ENCODE results near the gene ENOPH1. TPM values are rescaled to one million over a fixed set of nuclear protein-coding genes. Genes with fewer than 3 reads are reported as not detected.
"Not testable (repeated sequence)": the region's sequence is repeated elsewhere in the genome, so short reads cannot be mapped to it uniquely, and the experiment has no call there.

Gene ENOPH1
- total RNA-seq, 2 experiments from 2014 or later: 35.4 to 36.1 TPM

DNA sequence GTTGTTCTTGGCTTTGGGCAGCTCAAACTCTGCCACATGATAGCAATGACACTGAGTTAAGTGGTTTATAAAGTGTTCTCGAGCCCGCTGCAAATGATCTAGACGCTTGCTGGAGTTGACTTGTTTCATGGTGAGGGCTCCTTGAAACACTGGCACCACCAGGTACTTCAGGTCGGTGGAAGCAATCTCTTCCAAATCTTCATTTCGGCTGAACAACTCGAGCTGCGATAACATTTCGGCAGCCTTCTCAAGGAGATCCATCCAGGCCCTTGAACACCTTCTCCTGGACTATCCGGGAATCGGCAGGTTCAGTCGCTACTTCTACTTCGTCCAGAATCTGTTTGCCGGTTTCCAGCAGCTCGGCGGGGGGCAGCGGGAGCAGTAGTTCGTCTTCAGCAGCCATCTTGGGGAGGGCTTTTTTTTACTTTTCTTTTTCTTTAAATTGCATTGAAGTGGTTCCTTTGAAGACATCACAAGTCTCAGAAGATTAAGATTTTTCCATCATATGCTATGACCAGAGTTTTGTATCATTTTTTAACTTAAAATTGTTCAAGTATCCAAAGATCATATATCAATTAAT lies 28.1 kb upstream of the ENOPH1 start:
- Mint-ChIP-seq H3K27me3 (peaks cover 8% of the 10 kb centered on the region), H3K9me3 (no peaks in the 10 kb centered on the region), H3K36me3 (ENCODE audit: low read depth) (no peaks in the 10 kb centered on the region), H3K27ac (no peak overlapping the region), H3K4me3 (no peak overlapping the region), H3K4me1 (no peaks in the 10 kb centered on the region)
- ChIA-PET CTCF (no interaction called here), POLR2A (no interaction called here)
- DNase-seq: no peak

DNA sequence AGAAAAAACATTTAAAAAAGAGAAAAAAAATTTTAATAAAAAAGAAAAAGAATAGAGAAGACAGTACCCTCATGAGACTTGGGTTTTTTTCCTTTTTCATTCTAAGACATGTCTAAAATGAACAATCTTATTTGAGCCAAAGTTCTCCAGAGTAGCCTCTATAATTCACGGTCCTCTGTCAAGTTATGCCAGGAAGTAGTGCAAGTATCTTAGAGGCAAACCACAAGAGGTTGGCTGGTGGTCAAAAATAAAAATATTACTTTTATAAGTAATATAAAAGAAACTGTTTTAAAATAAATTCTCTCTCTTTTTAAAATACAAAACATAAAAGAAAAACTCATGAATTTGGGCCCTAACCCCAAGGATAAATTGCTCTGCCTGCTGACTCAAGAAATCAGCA lies 26.7 kb upstream of the ENOPH1 start:
- Mint-ChIP-seq H3K4me1 (no peaks in the 10 kb centered on the region), H3K27me3 (peaks cover 6% of the 10 kb centered on the region), H3K27ac (no peak overlapping the region), H3K9me3 (no peaks in the 10 kb centered on the region), H3K36me3 (ENCODE audit: low read depth) (no peaks in the 10 kb centered on the region), H3K4me3 (no peak overlapping the region)
- DNase-seq: no peak
- ChIA-PET CTCF (no interaction called here), POLR2A (no interaction called here)

DNA sequence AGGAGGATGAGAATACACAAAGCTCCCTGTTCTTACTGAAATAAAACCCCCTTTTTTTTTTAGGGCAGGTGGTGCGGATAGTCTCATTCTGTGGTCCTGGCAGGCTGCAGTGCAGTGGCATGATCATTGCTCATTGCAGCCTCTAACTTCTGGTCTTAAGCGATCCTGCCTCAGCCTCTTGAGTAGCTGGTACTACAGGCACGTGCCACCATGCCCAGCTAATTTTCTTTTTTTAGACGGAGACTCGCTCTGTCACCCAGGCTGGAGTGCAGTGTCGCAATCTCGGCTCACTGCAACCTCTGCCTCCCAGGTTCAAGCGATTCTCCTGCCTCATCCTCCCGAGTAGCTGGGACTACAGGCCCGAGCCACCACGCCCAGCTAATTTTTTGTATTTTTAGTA lies 15.3 kb upstream of the ENOPH1 start:
- H3K9me3 Mint-ChIP-seq; H3K4me1 Mint-ChIP-seq; H3K27ac Mint-ChIP-seq; DNase-seq; H3K4me3 Mint-ChIP-seq; H3K36me3 Mint-ChIP-seq (ENCODE audit: low read depth); CTCF ChIA-PET: not testable (repeated sequence)
- POLR2A ChIA-PET: interaction anchor here (1.3 to 2.7 kb wide), 3 partner anchors 9 to 43 kb away, joined by 3 to 15 read pairs (median 7); partner anchors contain the start of gene HNRNPDL
- peaks cover 24% of the 10 kb centered on the region for H3K27me3 Mint-ChIP-seq

DNA sequence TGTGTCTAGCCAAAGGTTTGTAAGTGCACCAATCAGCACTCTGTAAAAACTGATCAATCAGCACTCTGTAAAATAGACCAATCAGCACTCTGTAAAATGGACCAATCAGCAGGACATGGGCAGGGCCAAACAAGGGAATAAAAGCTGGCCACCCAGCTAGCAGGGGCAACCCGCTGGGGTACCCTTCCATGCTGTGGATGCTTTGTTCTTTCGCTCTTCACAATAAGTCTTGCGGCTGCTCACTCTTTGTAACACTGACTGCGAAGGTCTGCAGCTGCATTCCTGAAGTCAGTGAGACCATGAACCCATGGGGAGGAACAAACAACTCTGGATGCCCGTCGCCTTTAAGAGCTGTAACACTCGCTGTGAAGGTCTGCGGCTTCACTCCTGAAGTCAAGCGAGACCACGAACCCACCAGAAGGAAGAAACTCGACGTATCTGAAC lies 14.4 kb upstream of the ENOPH1 start:
- ChIA-PET POLR2A (interaction anchor here (1.3 to 2.7 kb wide), 3 partner anchors 8 to 44 kb away, joined by 3 to 15 read pairs (median 7); partner anchors contain the start of gene HNRNPDL), CTCF (no interaction called here)
- Mint-ChIP-seq H3K4me3 (no peak overlapping the region), H3K27ac (no peak overlapping the region), H3K9me3 (no peaks in the 10 kb centered on the region), H3K4me1 (no peaks in the 10 kb centered on the region), H3K27me3 (peaks cover 24% of the 10 kb centered on the region), H3K36me3 (ENCODE audit: low read depth) (no peaks in the 10 kb centered on the region)
- no peak for DNase-seq

DNA sequence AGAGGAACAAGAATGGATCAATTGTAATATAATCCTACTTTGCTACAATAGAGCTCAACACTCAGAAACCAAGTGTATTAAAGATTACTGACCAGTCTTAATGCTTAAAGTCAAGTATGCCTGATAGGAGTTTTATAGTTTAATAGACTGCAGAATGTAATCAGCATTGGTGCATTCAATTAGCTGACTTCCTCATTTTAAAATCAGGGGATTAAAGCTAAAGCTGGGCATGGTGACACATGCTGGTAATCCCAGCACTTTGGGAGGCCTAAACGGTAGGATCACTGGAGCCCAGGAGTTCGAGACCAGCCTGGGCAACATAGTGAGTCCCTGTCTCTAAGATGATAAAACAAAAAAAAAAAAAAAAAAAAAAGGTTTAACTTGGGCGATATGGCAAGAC lies 10.9 kb upstream of the ENOPH1 start:
- Mint-ChIP-seq H3K27me3 (peaks cover 24% of the 10 kb centered on the region), H3K9me3 (no peaks in the 10 kb centered on the region), H3K27ac (no peak overlapping the region), H3K36me3 (ENCODE audit: low read depth) (peaks cover 26% of the 10 kb centered on the region), H3K4me3 (no peak overlapping the region), H3K4me1 (peaks cover 6% of the 10 kb centered on the region)
- DNase-seq: no peak
- CTCF ChIA-PET: interaction anchor here (0.6 to 1.8 kb wide), 3 partner anchors 10 to 56 kb away, joined by 3 to 6 read pairs (median 4); no protein-coding TSS in a partner anchor
- POLR2A ChIA-PET: interaction anchor here (0.7 to 2.7 kb wide), 7 partner anchors 9 to 89 kb away, joined by 3 to 19 read pairs (median 3); partner anchors contain the start of genes ENOPH1, HNRNPD and HNRNPDL

DNA sequence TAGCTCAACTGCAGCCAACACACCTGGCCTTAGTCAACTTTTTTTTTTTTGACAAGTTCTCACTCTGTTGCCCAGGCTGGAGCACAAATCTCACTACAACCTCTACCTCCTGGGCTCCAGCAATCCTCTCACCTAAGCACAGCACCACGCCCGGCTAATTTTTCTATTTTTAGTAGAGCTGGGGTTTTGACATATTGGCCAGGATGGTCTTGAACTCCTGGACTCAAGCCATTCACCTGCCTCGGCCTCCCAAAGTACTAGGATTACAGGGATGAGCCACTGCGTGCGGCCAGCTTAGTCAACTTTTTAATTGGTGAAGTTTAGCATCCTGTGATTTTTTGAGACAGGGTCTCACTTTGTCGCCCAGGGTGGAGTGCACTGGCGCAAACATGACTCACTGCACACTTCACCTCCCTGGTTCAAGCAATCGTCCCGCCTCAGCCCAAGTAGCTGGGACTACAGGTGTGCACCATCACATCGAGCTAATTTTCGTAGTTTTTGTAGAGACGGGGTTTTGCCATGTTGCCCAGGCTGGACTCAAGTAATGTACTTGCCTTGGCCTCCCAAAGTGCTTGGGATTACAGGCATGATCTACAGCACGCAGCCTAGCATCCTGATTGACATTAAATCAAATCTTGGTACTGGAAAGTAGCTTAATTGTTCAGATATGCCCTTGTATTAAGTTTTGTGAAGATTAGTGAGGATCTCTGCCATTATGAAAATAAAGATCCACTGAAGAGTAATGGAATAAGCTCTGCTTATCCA lies 8.4 kb upstream of the ENOPH1 start:
- CTCF ChIA-PET: interaction anchor here (0.6 kb wide), 1 partner anchor 12 kb away, joined by 4 read pairs; no protein-coding TSS in a partner anchor
- DNase-seq: no peak
- peaks cover 12% of the 10 kb centered on the region for H3K27me3 Mint-ChIP-seq
- POLR2A ChIA-PET: interaction anchor here (0.6 to 5.1 kb wide), 9 partner anchors 38 to 1064 kb away, joined by 3 to 30 read pairs (median 4); partner anchors contain the start of gene HNRNPD
- no peaks in the 10 kb centered on the region for H3K9me3 Mint-ChIP-seq
- H3K4me3 Mint-ChIP-seq: no peak overlapping the region
- H3K36me3 Mint-ChIP-seq (ENCODE audit: low read depth): peaks cover 51% of the 10 kb centered on the region
- no peak overlapping the region for H3K27ac Mint-ChIP-seq
- peaks cover 26% of the 10 kb centered on the region for H3K4me1 Mint-ChIP-seq

DNA sequence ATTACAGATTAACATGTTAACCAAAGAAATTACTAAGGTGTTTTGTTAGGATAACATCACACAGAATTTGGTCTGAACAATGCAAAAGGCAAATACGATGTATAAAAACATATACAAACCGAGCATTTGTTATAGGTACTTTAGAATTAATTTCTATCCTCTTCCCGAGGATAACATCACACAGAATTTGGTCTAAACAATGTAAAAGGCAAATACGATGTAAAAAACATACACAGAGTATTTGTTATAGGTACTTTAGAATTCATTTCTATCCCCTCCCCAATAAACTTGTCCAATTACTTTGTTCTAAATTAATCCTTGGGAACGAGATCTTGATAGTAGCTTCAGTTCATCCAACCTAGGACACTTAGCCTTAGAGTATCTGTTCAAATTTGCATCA lies 7.8 kb upstream of the ENOPH1 start:
- ChIA-PET POLR2A (interaction anchor here (1.1 to 5.1 kb wide), 8 partner anchors 38 to 1063 kb away, joined by 3 to 30 read pairs (median 4); partner anchors contain the start of gene HNRNPD), CTCF (no interaction called here)
- DNase-seq: no peak
- no peak overlapping the region for H3K27ac Mint-ChIP-seq
- H3K9me3 Mint-ChIP-seq: no peaks in the 10 kb centered on the region
- no peak overlapping the region for H3K4me3 Mint-ChIP-seq
- peaks cover 8% of the 10 kb centered on the region for H3K27me3 Mint-ChIP-seq
- H3K36me3 Mint-ChIP-seq (ENCODE audit: low read depth): peaks cover 57% of the 10 kb centered on the region
- peaks cover 32% of the 10 kb centered on the region for H3K4me1 Mint-ChIP-seq

DNA sequence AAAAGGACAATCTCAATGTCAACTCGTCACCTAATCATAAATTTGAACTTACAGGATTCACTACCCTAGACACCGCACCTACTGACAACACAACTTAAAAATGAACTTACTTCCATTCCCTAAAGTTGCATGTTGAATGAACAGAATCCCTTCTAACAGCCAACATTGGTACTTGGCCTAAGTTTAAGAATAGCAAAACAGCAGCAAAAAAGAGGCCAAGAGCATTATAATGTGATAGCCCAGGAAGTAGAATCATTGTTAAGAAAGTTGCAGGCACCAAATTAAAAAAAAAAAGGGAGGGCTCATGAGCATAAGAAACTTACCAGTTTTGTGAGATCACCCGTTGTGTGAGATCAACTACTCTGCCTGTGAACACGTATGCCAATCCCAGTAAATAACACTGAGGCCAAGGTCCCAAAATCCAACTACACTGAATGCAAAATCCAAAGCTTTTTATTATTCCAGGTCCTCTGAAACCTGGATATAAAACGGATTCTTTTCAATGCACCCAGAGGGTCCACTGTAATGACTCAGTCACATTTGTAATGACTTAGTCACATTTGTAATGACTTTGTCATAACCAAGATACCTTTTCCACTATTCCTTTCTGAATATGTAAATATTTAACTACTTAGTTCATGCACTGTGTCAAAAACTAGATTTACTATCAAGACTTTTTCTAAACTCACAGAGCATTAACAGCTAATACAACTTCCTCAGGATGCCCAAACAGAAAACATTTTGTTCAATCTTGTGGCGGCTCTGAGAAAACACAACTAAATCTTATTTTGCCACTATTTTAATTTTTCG lies 6.9 kb upstream of the ENOPH1 start:
- H3K27me3 Mint-ChIP-seq: no peaks in the 10 kb centered on the region
- H3K27ac Mint-ChIP-seq: no peak overlapping the region
- no peak for DNase-seq
- H3K4me3 Mint-ChIP-seq: no peak overlapping the region
- ChIA-PET CTCF (interaction anchor here (0.8 kb wide), 1 partner anchor 139 kb away, joined by 3 read pairs; no protein-coding TSS in a partner anchor), POLR2A (interaction anchor here (0.9 to 5.1 kb wide), 9 partner anchors 8 to 68 kb away, joined by 3 to 30 read pairs (median 4); no protein-coding TSS in a partner anchor)
- H3K9me3 Mint-ChIP-seq: no peaks in the 10 kb centered on the region
- peaks cover 66% of the 10 kb centered on the region for H3K36me3 Mint-ChIP-seq (ENCODE audit: low read depth)
- peaks cover 38% of the 10 kb centered on the region for H3K4me1 Mint-ChIP-seq

DNA sequence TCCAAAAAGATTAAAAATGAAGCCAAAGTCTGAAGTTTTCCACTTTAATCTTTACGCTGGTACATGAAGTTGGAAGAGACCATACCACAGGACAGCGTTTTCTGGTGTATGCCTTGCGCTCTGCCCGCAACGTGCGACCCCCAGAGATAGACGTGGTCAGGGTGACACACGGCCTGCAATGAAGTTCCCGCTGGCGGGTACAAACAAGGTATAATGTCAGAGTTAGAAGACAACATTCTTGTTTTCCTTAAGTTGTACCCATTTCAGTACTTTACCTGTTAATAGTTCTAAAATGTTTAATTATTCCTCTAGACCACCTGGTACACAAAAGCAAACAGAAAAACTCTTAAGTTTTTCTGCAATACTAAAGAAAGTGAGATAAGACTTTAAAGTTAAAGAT lies 4.9 kb upstream of the ENOPH1 start:
- no peak overlapping the region for H3K27ac Mint-ChIP-seq

DNA sequence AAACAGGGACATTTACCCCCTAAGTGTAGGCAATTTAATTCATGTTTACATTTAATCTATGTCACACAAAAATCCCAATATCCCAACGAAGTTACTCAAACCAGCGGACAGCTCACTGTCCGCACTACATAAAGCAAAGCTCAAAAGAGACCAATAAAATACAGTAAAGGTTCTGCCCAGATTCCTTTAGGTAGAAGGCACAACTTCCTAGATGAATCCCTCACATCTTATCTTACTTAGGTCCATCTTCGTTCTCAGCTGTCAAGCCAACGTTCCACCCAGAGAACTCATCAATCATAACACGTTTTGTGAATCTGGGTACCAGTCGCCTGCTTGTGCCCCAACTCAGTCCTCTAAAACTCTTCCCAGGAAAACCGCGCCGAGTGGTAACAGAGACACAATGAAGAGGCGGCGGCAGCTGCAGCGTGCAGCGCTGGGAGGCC lies 1.8 kb upstream of the ENOPH1 start:
- CTCF ChIA-PET: interaction anchor here (0.6 to 3.2 kb wide), 23 partner anchors 9 to 856 kb away, joined by 3 to 39 read pairs (median 5); partner anchors contain the start of genes COPS4, COQ2, HNRNPD and LIN54

More for the DNA sequence above, 4.9 kb upstream of the ENOPH1 start:
- Mint-ChIP-seq H3K27me3 (no peaks in the 10 kb centered on the region), H3K36me3 (ENCODE audit: low read depth) (peaks cover 76% of the 10 kb centered on the region), H3K4me1 (peaks cover 42% of the 10 kb centered on the region), H3K4me3 (no peak overlapping the region), H3K9me3 (no peaks in the 10 kb centered on the region)
- ChIA-PET POLR2A (interaction anchor here (1.5 to 5.1 kb wide), 3 partner anchors 54 to 59 kb away, joined by 4 to 30 read pairs (median 17); no protein-coding TSS in a partner anchor), CTCF (no interaction called here)
- no peak for DNase-seq

DNA sequence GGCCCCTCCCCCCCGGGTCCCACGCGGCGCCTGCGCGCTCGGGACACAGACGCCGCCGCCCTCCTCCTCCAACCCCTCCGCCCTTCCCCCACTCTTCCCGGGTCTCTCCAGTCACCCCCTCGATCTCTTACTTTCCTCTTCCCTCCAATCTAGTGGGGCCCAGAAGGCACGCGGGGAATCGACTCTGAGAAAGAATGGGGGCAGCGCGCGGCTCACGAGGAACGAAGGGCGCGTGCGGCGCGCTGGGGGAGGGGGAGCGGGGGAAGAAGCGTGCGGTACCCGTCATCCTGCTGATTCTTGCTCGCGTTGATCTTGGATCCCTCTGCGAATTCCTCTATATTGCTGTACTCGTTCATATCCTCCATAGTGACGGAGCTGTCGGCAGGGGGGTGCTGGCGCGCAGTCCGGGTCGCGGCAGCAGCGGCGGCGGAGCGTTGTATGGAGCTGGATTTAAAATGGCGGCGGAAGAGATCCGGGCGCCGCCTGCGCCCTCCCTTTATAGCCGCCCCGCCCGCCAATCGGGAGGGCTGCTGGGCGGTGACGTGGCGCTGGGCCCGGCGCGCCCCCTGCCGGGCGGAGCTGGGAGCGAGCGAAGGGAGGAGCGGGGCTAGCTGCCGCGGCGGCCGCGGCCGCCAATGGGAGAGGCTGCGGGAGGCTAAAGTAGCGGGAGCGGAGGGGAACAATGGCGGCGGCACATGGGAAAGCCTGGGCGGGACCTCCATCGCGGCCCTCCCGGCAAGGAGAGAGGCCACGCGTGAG lies 1.2 kb upstream of the ENOPH1 start:
- POLR2A ChIA-PET: interaction anchor here (0.6 to 6.9 kb wide), 26 partner anchors 9 to 1136 kb away, joined by 3 to 313 read pairs (median 7); partner anchors contain the start of genes COPS4, COQ2, HNRNPD and LIN54
- CTCF ChIA-PET: interaction anchor here (0.5 to 3.2 kb wide), 28 partner anchors 10 to 1628 kb away, joined by 3 to 39 read pairs (median 5); partner anchors contain the start of genes COPS4, COQ2, HNRNPD and LIN54
- H3K4me3 Mint-ChIP-seq: peak overlapping the region; percentile 98
- no peaks in the 10 kb centered on the region for H3K27me3 Mint-ChIP-seq
- DNase-seq: peak; percentile 94
- no peaks in the 10 kb centered on the region for H3K9me3 Mint-ChIP-seq
- H3K36me3 Mint-ChIP-seq (ENCODE audit: low read depth): peaks cover 70% of the 10 kb centered on the region
- peaks cover 68% of the 10 kb centered on the region for H3K4me1 Mint-ChIP-seq
- H3K27ac Mint-ChIP-seq: peak overlapping the region; percentile 95

More for the DNA sequence above, 1.8 kb upstream of the ENOPH1 start:
- no peaks in the 10 kb centered on the region for H3K9me3 Mint-ChIP-seq
- peak overlapping the region; percentile 95 for H3K27ac Mint-ChIP-seq
- peak overlapping the region; percentile 98 for H3K4me3 Mint-ChIP-seq
- peaks cover 70% of the 10 kb centered on the region for H3K36me3 Mint-ChIP-seq (ENCODE audit: low read depth)
- POLR2A ChIA-PET: interaction anchor here (0.6 to 6.9 kb wide), 20 partner anchors 9 to 1028 kb away, joined by 3 to 313 read pairs (median 10); partner anchors contain the start of genes COPS4, COQ2, HNRNPD and LIN54
- no peaks in the 10 kb centered on the region for H3K27me3 Mint-ChIP-seq
- no peak for DNase-seq
- H3K4me1 Mint-ChIP-seq: peaks cover 62% of the 10 kb centered on the region
